SU-DHL-6 (cell line): ENCODE measurements around the gene HS6ST1.
A peak's percentile ranks its signal among the peaks of the same experiment; 100 is the strongest.

Experiments used
- H2AFZ ChIP-seq: fragments of 200-600 bp; sonication (generic); 2 replicates; pipeline ENCODE4 v1.6.1; 2014; ENCODE audit warnings: low read depth, mild to moderate bottlenecking, moderate library complexity, mixed read lengths, antibody characterized with exemption, low read length; ENCODE audit not compliant: severe bottlenecking
- H3F3A ChIP-seq: fragments of 200-600 bp; shearing (Covaris generic); 2 replicates; pipeline ENCODE4 v1.6.0; 2016; ENCODE audit warnings: antibody characterized with exemption, mild to moderate bottlenecking; ENCODE audit not compliant: insufficient read depth
- H3K27ac ChIP-seq: fragments of 200-600 bp; sonication (generic); 2 replicates; pipeline ENCODE4 v1.5.1; 2016; ENCODE audit warnings: low read depth, mild to moderate bottlenecking, low read length, moderate library complexity, mixed read lengths
- H3K27me3 ChIP-seq: fragments of 200-600 bp; sonication (generic), shearing (Covaris generic); 2 replicates; pipeline ENCODE4 v1.6.0; 2014; ENCODE audit warnings: mild to moderate bottlenecking, low read length
- H3K36me3 ChIP-seq: fragments of 200-600 bp; sonication (generic); 2 replicates; pipeline ENCODE4 v1.6.1; 2014; ENCODE audit warnings: mild to moderate bottlenecking, low read length, mixed read lengths
- H3K4me2 ChIP-seq: fragments of 300-600, 200-600 bp; shearing (Covaris generic), sonication (generic); 2 replicates; pipeline ENCODE4 v1.6.0; 2014; ENCODE audit warnings: low read length, low read depth, mild to moderate bottlenecking; ENCODE audit not compliant: poor library complexity, severe bottlenecking
- H3K4me3 ChIP-seq: fragments of 200-600 bp; sonication (generic); 2 replicates; pipeline ENCODE4 v1.5.1; 2014; ENCODE audit warnings: antibody characterized with exemption, low read length, mild to moderate bottlenecking, mixed read lengths; ENCODE audit not compliant: insufficient read depth, poor library complexity, severe bottlenecking
- H3K79me2 ChIP-seq: fragments of 200-600 bp; sonication (generic); 2 replicates; pipeline ENCODE4 v1.6.1; 2014; ENCODE audit warnings: mild to moderate bottlenecking, low read length, moderate library complexity; ENCODE audit not compliant: insufficient read depth
- H3K9ac ChIP-seq: fragments of 200-600 bp; sonication (generic); 2 replicates; pipeline ENCODE4 v1.7.0; 2014; ENCODE audit warnings: mild to moderate bottlenecking, low read length
- H3K9me2 ChIP-seq: fragments of 200-600 bp; sonication (generic); replicated peaks from 2 replicates; pipeline ENCODE4 v1.6.1; 2014; ENCODE audit warnings: low read length; ENCODE audit not compliant: insufficient read depth
- H3K9me3 ChIP-seq: fragments of 200-600 bp; sonication (generic); 2 replicates; pipeline ENCODE4 v1.6.1; 2014; ENCODE audit warnings: low read length, mixed read lengths; ENCODE audit not compliant: insufficient read depth
- H4K20me1 ChIP-seq: fragments of 200-600 bp; sonication (generic); 2 replicates; pipeline ENCODE4 v1.6.1; 2014; ENCODE audit warnings: low read depth, mild to moderate bottlenecking, antibody characterized with exemption, low read length, moderate library complexity, mixed read lengths
- CTCF ChIP-seq: fragments of 200-600 bp; sonication (generic); IDR thresholded peaks from one replicate; pipeline ENCODE4 v1.5.1; 2017; ENCODE audit warnings: antibody characterized with exemption, mild to moderate bottlenecking, low read length, moderate library complexity; ENCODE audit not compliant: insufficient read depth, poor library complexity, severe bottlenecking
- EZH2phosphoT487 ChIP-seq: fragments of 200-600 bp; sonication (generic), shearing (Covaris generic); conservative IDR thresholded peaks from 2 replicates; pipeline ENCODE4 v1.6.1; 2018; ENCODE audit warnings: mild to moderate bottlenecking, antibody characterized with exemption, low read length, moderate library complexity, mixed read lengths

HS6ST1 gene

GRCh38 chr2:128323555-128323931, 4.9 kb upstream of the HS6ST1 start:
- Histone ChIP-seq H3K9ac (no peak overlapping the region), H3K4me3 (no peak overlapping the region), H2AFZ (no peak overlapping the region), H3K27me3 (no peaks in the 10 kb centered on the region), H3K9me2 (no peaks in the 10 kb centered on the region), H3K27ac (no peak overlapping the region), H3K4me2 (no peak overlapping the region), H3F3A (no peaks in the 10 kb centered on the region), H3K36me3 (no peaks in the 10 kb centered on the region), H3K79me2 (no peaks in the 10 kb centered on the region), H3K9me3 (no peaks in the 10 kb centered on the region), H4K20me1 (no peaks in the 10 kb centered on the region)
- no peak for TF ChIP-seq EZH2phosphoT487
- no peak for TF ChIP-seq CTCF

GRCh38 chr2:128322715-128323554, 4.3 kb upstream of the HS6ST1 start:
- TF ChIP-seq CTCF (no peak), EZH2phosphoT487 (no peak)
- H3K4me2 ChIP-seq: no peak overlapping the region
- no peak overlapping the region for H3K27ac ChIP-seq
- no peak overlapping the region for H3K4me3 ChIP-seq
- no peak overlapping the region for H3K9ac ChIP-seq
- no peaks in the 10 kb centered on the region for H3F3A ChIP-seq
- no peaks in the 10 kb centered on the region for H3K27me3 ChIP-seq
- H4K20me1 ChIP-seq: no peaks in the 10 kb centered on the region
- H3K36me3 ChIP-seq: no peaks in the 10 kb centered on the region
- no peaks in the 10 kb centered on the region for H3K9me2 ChIP-seq
- no peak overlapping the region for H2AFZ ChIP-seq
- H3K79me2 ChIP-seq: no peaks in the 10 kb centered on the region
- H3K9me3 ChIP-seq: no peaks in the 10 kb centered on the region

- no peak for TF ChIP-seq EZH2phosphoT487
- peak; percentile 77 for TF ChIP-seq CTCF
- H3K4me2 ChIP-seq: peak overlapping the region; percentile 52
- H2AFZ ChIP-seq: no peak overlapping the region
- H3K27me3 ChIP-seq: no peaks in the 10 kb centered on the region
- H3F3A ChIP-seq: no peaks in the 10 kb centered on the region
- H3K4me3 ChIP-seq: peak overlapping the region; percentile 37
- no peaks in the 10 kb centered on the region for H3K36me3 ChIP-seq
- H4K20me1 ChIP-seq: no peaks in the 10 kb centered on the region; the same call in 1 of the 2 replicates
- H3K27ac ChIP-seq: no peak overlapping the region
- H3K79me2 ChIP-seq: peaks cover 2% of the 10 kb centered on the region
- no peaks in the 10 kb centered on the region for H3K9me3 ChIP-seq
- H3K9me2 ChIP-seq: no peaks in the 10 kb centered on the region
- H3K9ac ChIP-seq: peak overlapping the region; percentile 36; the same call in 1 of the 2 replicates
Measured at GRCh38 chr2:128321784-128322714, 3.4 kb upstream of the HS6ST1 start.
